ENCODE results near the gene SPAAR. TPM values are rescaled to one million over a fixed set of nuclear protein-coding genes. Genes with fewer than 3 reads are reported as not detected.

SPAAR gene
- total RNA-seq, 4 donors from 2014 or later, result 0.68 to 2.5 TPM; not detected in 2

GRCh38 chr9:35915681-35916294 lies 6.5 kb downstream of the SPAAR start:
- Histone ChIP-seq H3K36me3 (no peaks in the 10 kb centered on the region), H3K4me1 (peaks cover 23 to 77% (median 62%) of the 10 kb centered on the region in 4 donors)
- no peak for DNase-seq

GRCh38 chr9:35917261-35917660 lies 8.0 kb downstream of the SPAAR start:
- 84 to 88% methylated on average over 1 to 4 of the region's 4 CpGs for WGBS, 2 donors (ENCODE audit: low coverage in 1 of 2)
- no peak overlapping the region for H3K4me3 ChIP-seq
- peak overlapping the region; percentile 86 to 89 (median 88) for H3K27ac ChIP-seq

More at GRCh38 chr9:35915681-35916294, 6.5 kb downstream of the SPAAR start:
- Histone ChIP-seq H3K4me3 (no peak overlapping the region), H3K9me3 (no peaks in the 10 kb centered on the region), H3K27ac (peak overlapping the region; percentile 86 to 89 (median 88)), H3K27me3 (no peaks in the 10 kb centered on the region)
- TF ChIP-seq CTCF (IDR thresholded peaks at IDR 0.05), result no peak
- no peak for TF ChIP-seq EP300 (IDR thresholded peaks at IDR 0.05; ENCODE audit: low read depth)
- TF ChIP-seq POLR2A (IDR thresholded peaks at IDR 0.05), result no peak
- TF ChIP-seq POLR2AphosphoS5 (IDR thresholded peaks at IDR 0.05), result no peak
- intact Hi-C loops (cut with DNase I; ENCODE audit: low total_unique reads), result no loop called here
- in situ Hi-C loops (cut with MboI; ENCODE audit: low pct_ligation_motif_present in 1 of 4, low pct_unique_long_range_greater_than_20kb in 1 of 4, low sequenced_read_pairs in 3 of 4), result no loop called here
- 49 to 70% methylated on average over 5 to 16 of the region's 16 CpGs for WGBS, 2 donors (ENCODE audit: low coverage in 1 of 2)

GRCh38 chr9:35918780-35919179 lies 9.5 kb downstream of the SPAAR start:
- intact Hi-C loops (cut with DNase I; ENCODE audit: low total_unique reads), result no loop called here
- TF ChIP-seq POLR2AphosphoS5 (IDR thresholded peaks at IDR 0.05), result no peak
- no peak for TF ChIP-seq CTCF (IDR thresholded peaks at IDR 0.05)
- no peak for TF ChIP-seq POLR2A (IDR thresholded peaks at IDR 0.05)
- no peak for TF ChIP-seq EP300 (IDR thresholded peaks at IDR 0.05; ENCODE audit: low read depth)
- Histone ChIP-seq H3K27ac (peak overlapping the region; percentile 86 to 89 (median 88)), H3K4me1 (peaks cover 12 to 84% (median 70%) of the 10 kb centered on the region in 4 donors), H3K27me3 (no peaks in the 10 kb centered on the region), H3K36me3 (no peaks in the 10 kb centered on the region), H3K9me3 (no peaks in the 10 kb centered on the region), H3K4me3 (no peak overlapping the region)
- WGBS, 2 donors (ENCODE audit: low coverage in 1 of 2), result 76 to 89% methylated on average over 1 to 3 of the region's 3 CpGs
- DNase-seq, result no peak
- in situ Hi-C loops (cut with MboI; ENCODE audit: low pct_ligation_motif_present in 1 of 4, low pct_unique_long_range_greater_than_20kb in 1 of 4, low sequenced_read_pairs in 3 of 4), result no loop called here

More at GRCh38 chr9:35917261-35917660, 8.0 kb downstream of the SPAAR start:
- in situ Hi-C loops (cut with MboI; ENCODE audit: low pct_ligation_motif_present in 1 of 4, low pct_unique_long_range_greater_than_20kb in 1 of 4, low sequenced_read_pairs in 3 of 4) (no loop called here), intact Hi-C loops (cut with DNase I; ENCODE audit: low total_unique reads) (no loop called here)
- no peaks in the 10 kb centered on the region for H3K9me3 ChIP-seq
- H3K4me1 ChIP-seq, result peaks cover 12 to 71% (median 59%) of the 10 kb centered on the region in 4 donors
- TF ChIP-seq POLR2A (IDR thresholded peaks at IDR 0.05) (no peak), CTCF (IDR thresholded peaks at IDR 0.05) (no peak), EP300 (IDR thresholded peaks at IDR 0.05; ENCODE audit: low read depth) (no peak), POLR2AphosphoS5 (IDR thresholded peaks at IDR 0.05) (no peak)
- no peaks in the 10 kb centered on the region for H3K27me3 ChIP-seq
- H3K36me3 ChIP-seq, result no peaks in the 10 kb centered on the region
- no peak for DNase-seq

GRCh38 chr9:35919212-35920008 lies 10.1 kb downstream of the SPAAR start:
- no peaks in the 10 kb centered on the region for H3K9me3 ChIP-seq
- WGBS, 2 donors (ENCODE audit: low coverage in 1 of 2), result 48 to 56% methylated on average over 3 of the region's 3 CpGs
- H3K4me1 ChIP-seq, result peaks cover 12 to 89% (median 73%) of the 10 kb centered on the region in 4 donors
- DNase-seq, result no peak
- no peak overlapping the region for H3K4me3 ChIP-seq
- intact Hi-C loops (cut with DNase I; ENCODE audit: low total_unique reads) (no loop called here), in situ Hi-C loops (cut with MboI; ENCODE audit: low pct_ligation_motif_present in 1 of 4, low pct_unique_long_range_greater_than_20kb in 1 of 4, low sequenced_read_pairs in 3 of 4) (no loop called here)
- H3K36me3 ChIP-seq, result no peaks in the 10 kb centered on the region
- no peaks in the 10 kb centered on the region for H3K27me3 ChIP-seq
- TF ChIP-seq POLR2AphosphoS5 (IDR thresholded peaks at IDR 0.05), result no peak
- TF ChIP-seq POLR2A (IDR thresholded peaks at IDR 0.05), result no peak
- TF ChIP-seq CTCF (IDR thresholded peaks at IDR 0.05), result no peak
- TF ChIP-seq EP300 (IDR thresholded peaks at IDR 0.05; ENCODE audit: low read depth), result no peak
- H3K27ac ChIP-seq, result peak overlapping the region; percentile 86 to 89 (median 88)
